Astrocyte of the cerebellum (primary cell): ENCODE data around the gene OR5K1.

Experiments used
- DNase-seq: peaks from one replicate; pipeline ENCODE4 v3.0.0-alpha.2; 2011; ENCODE audit warnings: low read depth
- H3K4me3 ChIP-seq: 2 replicates; pipeline ENCODE4 v1.5.1; 2011; ENCODE audit warnings: mild to moderate bottlenecking, low read depth, low read length, moderate library complexity
- CTCF ChIP-seq: IDR thresholded peaks from 2 replicates; pipeline ENCODE4 v1.5.1; 2012; ENCODE audit warnings: low read length, low read depth, moderate library complexity, mild to moderate bottlenecking; ENCODE audit errors: missing control alignments
- in situ Hi-C: cut with HindIII; loops from 2 replicates; pipeline ENCODE4 v1.10.0; 2017; ENCODE audit warnings: low sequenced_read_pairs

OR5K1 gene

GRCh38 chr3:98450372-98450771, 12.6 kb upstream of the OR5K1 start:
- no peak for DNase-seq
- in situ Hi-C loops, result no loop called here
- TF ChIP-seq CTCF, result no peak
- no peak overlapping the region for H3K4me3 ChIP-seq

- in situ Hi-C loops, result no loop called here
- no peak for DNase-seq
- no peak for TF ChIP-seq CTCF
These were observed 9.2 kb upstream of the OR5K1 start for GRCh38 chr3:98453827-98454226.

GRCh38 chr3:98454929-98455328, 8.1 kb upstream of the OR5K1 start:
- no peak for TF ChIP-seq CTCF
- H3K4me3 ChIP-seq, result no peak overlapping the region
- in situ Hi-C loops, result no loop called here
- no peak for DNase-seq

More at GRCh38 chr3:98453827-98454226, 9.2 kb upstream of the OR5K1 start:
- H3K4me3 ChIP-seq, result no peak overlapping the region

GRCh38 chr3:98457543-98457942, 5.5 kb upstream of the OR5K1 start:
- no peak for DNase-seq
- no peak overlapping the region for H3K4me3 ChIP-seq
- no peak for TF ChIP-seq CTCF
- in situ Hi-C loops, result no loop called here

- TF ChIP-seq CTCF, result no peak
- no peak for DNase-seq
- in situ Hi-C loops, result no loop called here
These were observed 2.8 kb upstream of the OR5K1 start for GRCh38 chr3:98460220-98460619.

GRCh38 chr3:98482717-98483482, 19.9 kb downstream of the OR5K1 start:
- in situ Hi-C loops, result no loop called here
- DNase-seq, result no peak
- TF ChIP-seq CTCF, result no peak
- no peak overlapping the region for H3K4me3 ChIP-seq

More at GRCh38 chr3:98460220-98460619, 2.8 kb upstream of the OR5K1 start:
- no peak overlapping the region for H3K4me3 ChIP-seq
